CD8-positive, alpha-beta memory T cell (primary cell): ENCODE measurements around the gene ANK2. TPM values are rescaled to one million over a fixed set of nuclear protein-coding genes. Genes with fewer than 3 reads are reported as not detected.

Source experiments
- CTCF ChIA-PET: fragments of 350-600 bp; sonication (Branson Sonifier 250); formaldehyde crosslinking; loops from one replicate; lab custom pipeline; 2021; ENCODE audit warnings: antibody characterized with exemption; lab: Charles Lee
- POLR2A ChIA-PET: fragments of 350-600 bp; sonication (Branson Sonifier 250); formaldehyde crosslinking; loops from one replicate; lab custom pipeline; 2021; ENCODE audit warnings: antibody characterized with exemption; lab: Charles Lee
- DNase-seq, 5 donors: peaks; one replicate each; pipeline versions ENCODE4 v3.0.0 to v3.0.0-alpha.2; 2020 to 2022; ENCODE audit warnings: mixed read lengths in 1 of 5
- H3K27ac ChIP-seq: one replicate; pipeline ENCODE4 v1.7.0; 2013; ENCODE audit warnings: low read depth, mild to moderate bottlenecking, low read length, moderate library complexity
- H3K27me3 ChIP-seq: 2 replicates; pipeline ENCODE4 v1.7.0; 2013; ENCODE audit warnings: low read length, mild to moderate bottlenecking; ENCODE audit not compliant: insufficient read depth, poor library complexity, severe bottlenecking
- H3K36me3 ChIP-seq: 2 replicates; pipeline ENCODE4 v1.7.0; 2013; ENCODE audit warnings: mild to moderate bottlenecking, low read length, moderate library complexity; ENCODE audit not compliant: insufficient read depth
- H3K4me1 ChIP-seq: 2 replicates; pipeline ENCODE4 v1.7.0; 2013; ENCODE audit warnings: mild to moderate bottlenecking, low read length, moderate library complexity; ENCODE audit not compliant: insufficient read depth
- H3K4me3 ChIP-seq: 2 replicates; pipeline ENCODE4 v1.7.0; 2013; ENCODE audit warnings: mild to moderate bottlenecking, low read length
- H3K9me3 ChIP-seq: 2 replicates; pipeline ENCODE4 v1.7.0; 2013; ENCODE audit warnings: mild to moderate bottlenecking, low read length
- H3K27ac Mint-ChIP-seq, 8 donors: one replicate each; pipeline ENCODE4 v1.8.0; 2020 to 2021; ENCODE audit warnings: mixed read lengths in 8 of 8, mild to moderate bottlenecking in 6 of 8, inconsistent platforms in 3 of 8, moderate library complexity in 3 of 8
- H3K27me3 Mint-ChIP-seq, 2 donors: one replicate each; pipeline ENCODE4 v1.8.0; 2020 to 2021; ENCODE audit warnings: mixed read lengths in 2 of 2, mild to moderate bottlenecking in 1 of 2, moderate library complexity in 1 of 2
- H3K36me3 Mint-ChIP-seq, 3 donors: one replicate each; pipeline ENCODE4 v1.8.0; 2020 to 2021; ENCODE audit warnings: mixed read lengths in 3 of 3, inconsistent platforms in 1 of 3, mild to moderate bottlenecking in 1 of 3
- H3K4me1 Mint-ChIP-seq, 3 donors: one replicate each; pipeline ENCODE4 v1.8.0; 2020 to 2021; ENCODE audit warnings: mixed read lengths in 3 of 3, inconsistent platforms in 1 of 3, mild to moderate bottlenecking in 1 of 3
- H3K4me3 Mint-ChIP-seq, 7 donors: one replicate each; pipeline ENCODE4 v1.8.0; 2020 to 2021; ENCODE audit warnings: mixed read lengths in 7 of 7, mild to moderate bottlenecking in 6 of 7, moderate library complexity in 4 of 7, inconsistent platforms in 2 of 7
- H3K9me3 Mint-ChIP-seq, 5 donors: one replicate each; pipeline ENCODE4 v1.8.0; 2020 to 2022; ENCODE audit warnings: mixed read lengths in 5 of 5, mild to moderate bottlenecking in 3 of 5, moderate library complexity in 2 of 5, inconsistent platforms in 1 of 5
- polyA plus RNA-seq: library from polyadenylated mRNA; unstranded; fragments of 300-500 nt; fragmentation: Illumina TruSeq; gene quantifications from one replicate; pipeline ENCODE4 v1.2.3, GENCODE V29; 2021
- total RNA-seq, 2 experiments: library from RNA; stranded (reverse); gene quantifications; one replicate each; pipeline ENCODE4 v1.2.3, GENCODE V29; 2021

Gene ANK2
- total and polyA plus RNA-seq, 3 experiments from 2014 or later: 0.26 to 0.80 TPM; not detected in 1

DNA sequence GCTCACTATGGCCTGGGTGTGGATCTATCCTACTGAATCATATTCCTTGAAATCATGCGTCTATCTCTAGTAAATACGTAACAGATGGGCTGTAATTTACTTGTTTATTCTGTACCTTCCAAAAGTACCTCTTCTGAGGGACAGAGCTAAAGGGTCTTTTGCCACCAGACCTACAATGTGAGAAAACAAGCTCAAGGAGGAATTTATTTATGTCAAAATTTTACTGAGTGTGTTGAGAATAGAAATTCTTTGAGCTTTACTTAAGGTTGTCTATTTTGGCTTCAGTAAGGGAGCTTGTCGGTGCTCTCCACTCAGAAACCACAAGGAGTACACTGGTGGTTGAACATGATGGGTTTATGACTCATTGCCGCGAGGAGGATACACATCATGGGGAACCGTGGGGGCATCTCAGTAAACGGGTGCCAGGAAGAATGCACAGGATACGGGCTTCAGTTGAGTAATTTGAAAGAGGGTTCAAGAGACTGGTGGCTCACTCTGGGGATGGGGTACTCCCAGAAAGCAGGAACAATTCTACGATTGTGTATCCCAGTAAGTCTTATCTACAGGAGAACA, 3.0 kb downstream of the ANK2 start:
- H3K27ac ChIP-seq: no peak overlapping the region
- H3K27me3 ChIP-seq: no peaks in the 10 kb centered on the region
- peaks cover 0 to 13% of the 10 kb centered on the region in 2 donors for H3K27me3 Mint-ChIP-seq
- ChIA-PET POLR2A (no interaction called here), CTCF (no interaction called here)
- H3K4me1 Mint-ChIP-seq: no peaks in the 10 kb centered on the region
- no peaks in the 10 kb centered on the region for H3K36me3 ChIP-seq
- no peak for DNase-seq
- H3K36me3 Mint-ChIP-seq: no peaks in the 10 kb centered on the region
- no peak overlapping the region for H3K4me3 ChIP-seq
- no peaks in the 10 kb centered on the region for H3K9me3 ChIP-seq
- H3K9me3 Mint-ChIP-seq: peaks cover 0 to 2% (median 0%) of the 10 kb centered on the region in 5 donors
- no peaks in the 10 kb centered on the region for H3K4me1 ChIP-seq
- H3K4me3 Mint-ChIP-seq: no peak overlapping the region
- H3K27ac Mint-ChIP-seq: no peak overlapping the region

DNA sequence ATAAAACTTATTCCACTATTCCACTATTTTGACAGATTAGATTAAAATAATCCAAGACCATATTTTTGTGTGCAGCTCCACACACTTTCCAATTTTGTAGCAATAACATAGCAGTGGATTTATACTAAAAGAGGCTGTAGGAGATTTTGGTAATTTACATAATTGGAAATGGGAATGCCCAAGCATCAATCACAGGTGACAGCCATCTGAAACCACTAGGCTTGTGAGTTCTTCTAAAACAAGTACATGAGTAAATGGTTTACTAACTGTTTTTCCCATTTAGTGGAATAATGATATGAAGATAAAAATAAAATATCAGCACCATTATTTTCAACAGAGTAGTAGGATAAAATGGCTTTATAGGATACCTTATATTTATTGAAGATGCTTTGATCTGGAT, 4.4 kb downstream of the ANK2 start:
- Mint-ChIP-seq H3K27me3 (peaks cover 0 to 13% of the 10 kb centered on the region in 2 donors), H3K9me3 (peaks cover 0 to 2% (median 0%) of the 10 kb centered on the region in 5 donors), H3K4me3 (no peak overlapping the region), H3K36me3 (no peaks in the 10 kb centered on the region), H3K4me1 (no peaks in the 10 kb centered on the region), H3K27ac (no peak overlapping the region)
- DNase-seq: no peak
- no peak overlapping the region for H3K4me3 ChIP-seq
- no peak overlapping the region for H3K27ac ChIP-seq
- no peaks in the 10 kb centered on the region for H3K9me3 ChIP-seq
- H3K27me3 ChIP-seq: no peaks in the 10 kb centered on the region
- ChIA-PET CTCF (no interaction called here), POLR2A (no interaction called here)
- no peaks in the 10 kb centered on the region for H3K36me3 ChIP-seq
- no peaks in the 10 kb centered on the region for H3K4me1 ChIP-seq

DNA sequence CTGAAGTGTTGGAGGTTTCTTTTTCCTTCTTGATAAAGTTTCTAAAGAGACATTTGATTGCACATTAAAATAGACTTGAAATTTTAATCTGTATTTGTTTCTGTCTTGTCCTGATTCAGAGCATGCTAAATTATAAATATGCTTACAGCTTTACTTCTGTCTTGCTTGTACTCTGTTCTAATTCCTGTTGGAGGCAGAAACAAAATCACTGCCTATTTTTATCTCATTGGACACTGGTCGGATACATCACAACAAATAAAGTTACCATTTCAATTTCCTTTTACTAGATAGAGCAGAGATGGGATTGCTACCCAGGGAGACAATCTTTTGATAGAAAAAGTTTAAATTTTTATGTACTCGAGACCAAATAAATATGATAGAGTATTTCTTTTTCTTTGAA, 6.9 kb downstream of the ANK2 start:
- DNase-seq: no peak
- Histone ChIP-seq H3K36me3 (no peaks in the 10 kb centered on the region), H3K4me3 (no peak overlapping the region), H3K27ac (no peak overlapping the region), H3K9me3 (no peaks in the 10 kb centered on the region), H3K27me3 (no peaks in the 10 kb centered on the region), H3K4me1 (no peaks in the 10 kb centered on the region)
- Mint-ChIP-seq H3K4me3 (no peak overlapping the region), H3K4me1 (no peaks in the 10 kb centered on the region), H3K27ac (no peak overlapping the region), H3K27me3 (peaks cover 0 to 9% of the 10 kb centered on the region in 2 donors), H3K9me3 (peaks cover 0 to 2% (median 0%) of the 10 kb centered on the region in 5 donors), H3K36me3 (no peaks in the 10 kb centered on the region)
- ChIA-PET POLR2A (no interaction called here), CTCF (no interaction called here)

DNA sequence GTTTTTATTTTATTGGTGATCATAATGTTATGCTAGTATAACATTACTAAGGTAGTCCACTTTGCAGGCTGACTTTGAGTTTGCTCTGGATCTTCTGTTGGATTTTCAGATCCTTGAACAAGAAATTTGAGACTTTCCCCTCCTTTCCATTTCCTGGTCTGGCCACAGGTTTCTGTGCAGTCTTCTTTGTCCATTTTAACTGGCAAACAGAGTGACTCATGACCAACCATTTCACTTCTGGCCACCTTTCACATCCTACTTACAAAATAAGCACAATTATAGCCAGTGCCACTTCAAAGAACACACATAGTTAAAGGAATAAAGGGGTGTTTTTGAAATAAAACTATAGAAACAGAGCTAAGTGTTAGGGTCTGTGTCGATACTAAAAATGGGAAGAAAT, 8.4 kb downstream of the ANK2 start:
- Histone ChIP-seq H3K4me1 (no peaks in the 10 kb centered on the region), H3K36me3 (no peaks in the 10 kb centered on the region), H3K9me3 (no peaks in the 10 kb centered on the region), H3K4me3 (no peak overlapping the region), H3K27me3 (no peaks in the 10 kb centered on the region), H3K27ac (no peak overlapping the region)
- no peaks in the 10 kb centered on the region for H3K4me1 Mint-ChIP-seq
- CTCF ChIA-PET: no interaction called here
- no peak for DNase-seq
- no peak overlapping the region for H3K4me3 Mint-ChIP-seq
- no peak overlapping the region for H3K27ac Mint-ChIP-seq
- H3K9me3 Mint-ChIP-seq: peaks cover 0 to 2% (median 0%) of the 10 kb centered on the region in 5 donors
- H3K36me3 Mint-ChIP-seq: no peaks in the 10 kb centered on the region
- H3K27me3 Mint-ChIP-seq: peaks cover 0 to 2% of the 10 kb centered on the region in 2 donors
- POLR2A ChIA-PET: no interaction called here

- H3K36me3 Mint-ChIP-seq: no peaks in the 10 kb centered on the region
- POLR2A ChIA-PET: no interaction called here
Measured at GRCh38 chr4:113059449-113060182, 10.2 kb downstream of the ANK2 start.

DNA sequence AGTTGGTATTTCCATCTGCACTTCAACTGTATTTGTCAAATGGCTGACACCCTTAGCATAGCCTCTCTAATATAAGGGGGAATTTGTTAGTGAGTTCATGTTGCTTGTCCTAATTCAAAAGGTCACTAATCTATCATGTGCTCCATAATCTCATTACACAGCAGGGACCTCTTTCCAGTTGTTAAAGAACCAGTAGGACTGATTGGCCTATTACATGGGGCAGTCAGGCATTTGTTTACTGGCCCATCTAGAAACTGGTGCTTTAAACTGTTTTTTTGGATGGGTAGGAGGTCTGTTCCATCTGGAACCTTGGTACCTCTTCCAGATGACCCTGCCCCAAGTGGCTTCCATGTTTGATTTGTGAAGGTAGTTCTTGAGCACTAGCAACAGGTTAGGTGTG, 11.4 kb downstream of the ANK2 start:
- no peaks in the 10 kb centered on the region for H3K9me3 ChIP-seq
- no peaks in the 10 kb centered on the region for H3K36me3 ChIP-seq
- no peaks in the 10 kb centered on the region for H3K27me3 Mint-ChIP-seq
- no peaks in the 10 kb centered on the region for H3K4me1 ChIP-seq
- ChIA-PET POLR2A (no interaction called here), CTCF (no interaction called here)
- no peak overlapping the region for H3K27ac Mint-ChIP-seq
- DNase-seq: no peak
- H3K4me3 ChIP-seq: no peak overlapping the region
- H3K4me3 Mint-ChIP-seq: no peak overlapping the region
- no peak overlapping the region for H3K27ac ChIP-seq
- H3K27me3 ChIP-seq: no peaks in the 10 kb centered on the region
- no peaks in the 10 kb centered on the region for H3K4me1 Mint-ChIP-seq
- no peaks in the 10 kb centered on the region for H3K36me3 Mint-ChIP-seq
- H3K9me3 Mint-ChIP-seq: no peaks in the 10 kb centered on the region

More at GRCh38 chr4:113059449-113060182, 10.2 kb downstream of the ANK2 start:
- Mint-ChIP-seq H3K9me3 (no peaks in the 10 kb centered on the region), H3K4me1 (no peaks in the 10 kb centered on the region), H3K4me3 (no peak overlapping the region), H3K27me3 (no peaks in the 10 kb centered on the region), H3K27ac (no peak overlapping the region)
- no peaks in the 10 kb centered on the region for H3K36me3 ChIP-seq
- no peak overlapping the region for H3K4me3 ChIP-seq
- no peak overlapping the region for H3K27ac ChIP-seq
- CTCF ChIA-PET: no interaction called here
- H3K9me3 ChIP-seq: no peaks in the 10 kb centered on the region
- no peak for DNase-seq
- no peaks in the 10 kb centered on the region for H3K27me3 ChIP-seq
- H3K4me1 ChIP-seq: no peaks in the 10 kb centered on the region

DNA sequence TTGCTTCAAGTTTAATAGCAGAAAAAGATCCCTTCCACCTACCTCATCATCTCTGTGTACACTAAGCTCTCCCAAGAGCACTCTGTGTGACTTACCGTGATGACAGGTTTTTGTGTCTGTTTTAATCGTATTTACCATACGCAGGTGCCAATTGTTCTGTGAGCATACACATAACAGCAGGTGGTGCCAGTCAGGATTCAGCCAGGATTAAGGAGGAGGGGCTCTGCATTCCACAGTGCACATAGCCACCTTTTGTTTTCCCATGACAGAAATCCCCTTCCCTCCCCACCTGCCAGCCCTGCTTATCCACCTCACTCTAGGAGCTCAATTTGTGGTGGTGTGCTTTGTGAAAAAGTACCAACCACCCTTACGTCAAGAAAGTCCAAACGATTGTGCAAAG, 14.8 kb downstream of the ANK2 start:
- Mint-ChIP-seq H3K27ac (no peak overlapping the region), H3K4me3 (no peak overlapping the region), H3K4me1 (no peaks in the 10 kb centered on the region), H3K27me3 (peaks cover 0 to 7% of the 10 kb centered on the region in 2 donors), H3K9me3 (peaks cover 0 to 4% (median 0%) of the 10 kb centered on the region in 5 donors), H3K36me3 (no peaks in the 10 kb centered on the region)
- no peaks in the 10 kb centered on the region for H3K4me1 ChIP-seq
- no peak for DNase-seq
- no peaks in the 10 kb centered on the region for H3K27me3 ChIP-seq
- H3K27ac ChIP-seq: no peak overlapping the region
- CTCF ChIA-PET: no interaction called here
- POLR2A ChIA-PET: no interaction called here
- no peak overlapping the region for H3K4me3 ChIP-seq
- H3K36me3 ChIP-seq: no peaks in the 10 kb centered on the region
- H3K9me3 ChIP-seq: no peaks in the 10 kb centered on the region

DNA sequence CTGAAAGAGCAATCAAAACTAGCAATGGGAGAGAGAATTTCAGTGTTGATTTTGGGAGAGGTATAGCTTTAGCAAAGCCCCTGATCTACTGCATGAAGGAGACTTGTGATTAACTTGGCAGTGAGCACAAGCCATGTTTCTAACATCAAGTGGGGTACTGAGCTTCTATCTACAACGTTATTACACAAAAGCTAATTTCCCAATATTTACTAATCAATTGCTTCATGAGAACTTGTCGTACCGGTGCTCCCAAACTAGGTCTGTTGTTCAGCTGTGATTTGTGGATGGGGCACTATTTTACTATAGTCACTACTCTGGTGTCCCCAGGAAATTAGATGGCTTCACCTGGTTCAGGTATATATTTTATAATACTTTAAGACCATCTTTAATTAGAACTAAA, 16.2 kb downstream of the ANK2 start:
- no peak for DNase-seq
- no peak overlapping the region for H3K4me3 Mint-ChIP-seq
- POLR2A ChIA-PET: no interaction called here
- H3K27me3 Mint-ChIP-seq: peaks cover 0 to 7% of the 10 kb centered on the region in 2 donors
- no peaks in the 10 kb centered on the region for H3K4me1 Mint-ChIP-seq
- peaks cover 0 to 4% (median 0%) of the 10 kb centered on the region in 5 donors for H3K9me3 Mint-ChIP-seq
- H3K36me3 ChIP-seq: no peaks in the 10 kb centered on the region
- CTCF ChIA-PET: no interaction called here
- no peaks in the 10 kb centered on the region for H3K9me3 ChIP-seq
- H3K27me3 ChIP-seq: no peaks in the 10 kb centered on the region
- no peak overlapping the region for H3K4me3 ChIP-seq
- H3K4me1 ChIP-seq: no peaks in the 10 kb centered on the region
- no peak overlapping the region for H3K27ac ChIP-seq
- no peak overlapping the region for H3K27ac Mint-ChIP-seq
- H3K36me3 Mint-ChIP-seq: no peaks in the 10 kb centered on the region
